Ovary (tissue), 3 donors: Measurements from ENCODE around the gene CDH18.

Experiments
- EP300 ChIP-seq: sonication (generic); formaldehyde crosslinking; IDR thresholded peaks from one replicate; pipeline ENCODE4 v1.6.1; 2017; ENCODE audit warnings: antibody characterized with exemption
- TF ChIP-seq, protein P1 (sequence below), 3 donors: fragments of 450-650 bp in 2 of 3; fragments of 200-600 bp in 1 of 3; IDR thresholded peaks; one replicate each; pipeline versions ENCODE4 v1.5.1 to v1.8.0; 2016 to 2022; ENCODE audit warnings: antibody characterized with exemption in 3 of 3, mild to moderate bottlenecking in 1 of 3
- donor health status: DM: no; HTN: no; CAD: no.

DNA sequence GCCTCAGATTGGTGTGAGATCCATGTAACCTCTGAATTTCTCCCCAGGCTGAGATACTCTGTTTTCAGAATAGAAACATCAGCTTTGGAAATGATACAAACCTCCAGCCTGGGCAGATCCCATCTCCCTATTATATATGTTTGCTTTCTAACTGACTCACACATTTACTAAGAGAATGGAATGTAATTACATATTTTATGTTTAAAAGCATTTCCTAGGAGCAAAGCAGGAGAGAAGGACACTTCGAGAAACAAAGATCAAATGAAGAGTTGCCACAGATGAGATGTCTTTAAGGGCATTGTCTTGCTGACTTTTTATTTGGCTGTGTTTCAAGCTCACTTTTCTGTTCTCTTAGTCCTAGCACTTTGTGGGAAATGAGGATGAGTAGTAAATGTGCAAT, 96.3 kb downstream of the CDH18 start:
- TF ChIP-seq, protein P1, sequence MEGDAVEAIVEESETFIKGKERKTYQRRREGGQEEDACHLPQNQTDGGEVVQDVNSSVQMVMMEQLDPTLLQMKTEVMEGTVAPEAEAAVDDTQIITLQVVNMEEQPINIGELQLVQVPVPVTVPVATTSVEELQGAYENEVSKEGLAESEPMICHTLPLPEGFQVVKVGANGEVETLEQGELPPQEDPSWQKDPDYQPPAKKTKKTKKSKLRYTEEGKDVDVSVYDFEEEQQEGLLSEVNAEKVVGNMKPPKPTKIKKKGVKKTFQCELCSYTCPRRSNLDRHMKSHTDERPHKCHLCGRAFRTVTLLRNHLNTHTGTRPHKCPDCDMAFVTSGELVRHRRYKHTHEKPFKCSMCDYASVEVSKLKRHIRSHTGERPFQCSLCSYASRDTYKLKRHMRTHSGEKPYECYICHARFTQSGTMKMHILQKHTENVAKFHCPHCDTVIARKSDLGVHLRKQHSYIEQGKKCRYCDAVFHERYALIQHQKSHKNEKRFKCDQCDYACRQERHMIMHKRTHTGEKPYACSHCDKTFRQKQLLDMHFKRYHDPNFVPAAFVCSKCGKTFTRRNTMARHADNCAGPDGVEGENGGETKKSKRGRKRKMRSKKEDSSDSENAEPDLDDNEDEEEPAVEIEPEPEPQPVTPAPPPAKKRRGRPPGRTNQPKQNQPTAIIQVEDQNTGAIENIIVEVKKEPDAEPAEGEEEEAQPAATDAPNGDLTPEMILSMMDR (IDR thresholded peaks at IDR 0.05) = no peak
- no peak for TF ChIP-seq EP300
